22Rv1 (cell line): ENCODE measurements around the gene SYNCRIP.

Source experiments
- CTCF ChIP-seq: fragments of 450-650 bp; IDR thresholded peaks from 2 replicates; pipeline ENCODE4 v1.5.1; 2017; ENCODE audit warnings: mild to moderate bottlenecking
- ZFX ChIP-seq: fragments of 450-650 bp; IDR thresholded peaks from 2 replicates; pipeline ENCODE4 v1.6.1; 2017; ENCODE audit warnings: antibody characterized with exemption, borderline replicate concordance

GRCh38 chr6:85691478-85691877, 48.8 kb upstream of the SYNCRIP start:
- TF ChIP-seq CTCF (no peak), ZFX (no peak)
